Esophagus (tissue), 2 donors: ENCODE measurements around the gene PDXK. TPM values are rescaled to one million over a fixed set of nuclear protein-coding genes. Genes with fewer than 3 reads are reported as not detected.
A peak's percentile ranks its signal among the peaks of the same experiment; 100 is the strongest.
"Not testable (repeated sequence)": the region's sequence is repeated elsewhere in the genome, so short reads cannot be mapped to it uniquely, and the experiment has no call there.

Experiments
- H3K27ac ChIP-seq, 2 donors: one replicate each; pipeline ENCODE4 v1.5.1; 2013; ENCODE audit warnings: low read depth in 2 of 2, mild to moderate bottlenecking in 2 of 2, inconsistent platforms in 1 of 2, low read length in 1 of 2, moderate library complexity in 1 of 2
- H3K27me3 ChIP-seq, 2 donors: one replicate each; pipeline ENCODE4 v1.6.1; 2013; ENCODE audit warnings: low read length in 2 of 2, control low read depth in 1 of 2, mild to moderate bottlenecking in 1 of 2; ENCODE audit not compliant: insufficient read depth in 2 of 2, control insufficient read depth in 1 of 2
- H3K36me3 ChIP-seq, 2 donors: one replicate each; pipeline ENCODE4 v1.6.1; 2013; ENCODE audit warnings: low read length in 1 of 2; ENCODE audit not compliant: control insufficient read depth in 2 of 2, insufficient read depth in 2 of 2
- H3K4me1 ChIP-seq, 2 donors: one replicate each; pipeline ENCODE4 v1.6.1; 2013; ENCODE audit warnings: low read length in 1 of 2; ENCODE audit not compliant: control insufficient read depth in 2 of 2, insufficient read depth in 2 of 2
- H3K4me3 ChIP-seq, 2 donors: one replicate each; pipeline ENCODE4 v1.5.1; 2013; ENCODE audit warnings: low read length in 2 of 2, mild to moderate bottlenecking in 2 of 2, low read depth in 1 of 2, moderate library complexity in 1 of 2
- H3K9me3 ChIP-seq, 2 donors: one replicate each; pipeline ENCODE4 v1.6.1; 2013; ENCODE audit warnings: mild to moderate bottlenecking in 2 of 2, low read depth in 1 of 2, low read length in 1 of 2, moderate library complexity in 1 of 2; ENCODE audit not compliant: control insufficient read depth in 2 of 2, insufficient read depth in 1 of 2
- WGBS, 2 donors: extraction: QIAGEN DNeasy Blood & Tissue Kit; methylation state at CpG; one replicate each; pipeline ENCODE4 v1.1.7; 2013; 5-methylcytosine and 5-hydroxymethylcytosine counted together
- polyA plus RNA-seq, 2 donors: library from polyadenylated mRNA; stranded (reverse); fragments of 200-250 nt; gene quantifications; one replicate each; pipeline ENCODE4 v1.2.3, GENCODE V29; 2013
- donor health status: healthy with polysubstance abuse.
- donor health status: Bipolar disorder and iron deficiency.

The PDXK gene
- polyA plus RNA-seq = 10 to 100 TPM; 54.7 to 73.4 TPM

GRCh38 chr21:43718872-43719747, at the start of gene PDXK:
Gene PDXK (plus strand): TSS chr21:43719129. CDS start chr21:43719295, 166 bp downstream.
- Histone ChIP-seq H3K4me1 (peaks cover 13 to 27% of the 10 kb centered on the region in 2 donors), H3K4me3 (peak within 1 kb of the TSS; percentile 82 to 93), H3K36me3 (peaks cover 0 to 9% of the 10 kb centered on the region in 2 donors), H3K27me3 (no peaks in the 10 kb centered on the region), H3K27ac (peak within 1 kb of the TSS; percentile 91 to 94), H3K9me3 (no peaks in the 10 kb centered on the region)
- 1% methylated on average over 76 to 117 of the region's 117 CpGs for WGBS, 2 donors

- Histone ChIP-seq H3K36me3 (peaks cover 5 to 6% of the 10 kb centered on the region in 2 donors), H3K9me3 (no peaks in the 10 kb centered on the region), H3K27me3 (no peaks in the 10 kb centered on the region), H3K27ac (no peak overlapping the region), H3K4me1 (peaks cover 0 to 3% of the 10 kb centered on the region in 2 donors), H3K4me3 (no peak overlapping the region)
- 90 to 91% methylated on average over 20 of the region's 20 CpGs for WGBS, 2 donors
Measured at GRCh38 chr21:43669828-43670605, 48.9 kb upstream of the PDXK start.

GRCh38 chr21:43675871-43676270, 43.1 kb upstream of the PDXK start:
- no peaks in the 10 kb centered on the region for H3K9me3 ChIP-seq
- H3K36me3 ChIP-seq = peaks cover 0 to 16% of the 10 kb centered on the region in 2 donors
- no peaks in the 10 kb centered on the region for H3K27me3 ChIP-seq
- no peaks in the 10 kb centered on the region for H3K4me1 ChIP-seq
- no peak overlapping the region for H3K27ac ChIP-seq
- WGBS, 2 donors = 90 to 95% methylated on average over 3 of the region's 3 CpGs
- H3K4me3 ChIP-seq = no peak overlapping the region

- WGBS, 2 donors = 93 to 95% methylated on average over 15 of the region's 15 CpGs
- Histone ChIP-seq H3K27me3 (no peaks in the 10 kb centered on the region), H3K4me3 (no peak overlapping the region), H3K9me3 (no peaks in the 10 kb centered on the region), H3K27ac (no peak overlapping the region), H3K36me3 (peaks cover 0 to 16% of the 10 kb centered on the region in 2 donors), H3K4me1 (no peaks in the 10 kb centered on the region)
Measured at GRCh38 chr21:43676391-43676790, 42.5 kb upstream of the PDXK start.

GRCh38 chr21:43679951-43680350, 39.0 kb upstream of the PDXK start:
- Histone ChIP-seq H3K27ac (no peak overlapping the region), H3K36me3 (peaks cover 3 to 21% of the 10 kb centered on the region in 2 donors), H3K27me3 (no peaks in the 10 kb centered on the region), H3K4me1 (no peaks in the 10 kb centered on the region), H3K4me3 (no peak overlapping the region), H3K9me3 (peaks cover 0 to 1% of the 10 kb centered on the region in 2 donors)
- 94% methylated on average over 12 of the region's 12 CpGs for WGBS, 2 donors

- peaks cover 5 to 19% of the 10 kb centered on the region in 2 donors for H3K36me3 ChIP-seq
- not testable (repeated sequence) for H3K9me3 ChIP-seq, H3K4me3 ChIP-seq, H3K4me1 ChIP-seq, H3K27ac ChIP-seq, H3K27me3 ChIP-seq
- WGBS, 2 donors = 82 to 87% methylated on average over 6 of the region's 6 CpGs
Measured at GRCh38 chr21:43680421-43680820, 38.5 kb upstream of the PDXK start.

GRCh38 chr21:43681650-43682049, 37.3 kb upstream of the PDXK start:
- Histone ChIP-seq H3K27ac (no peak overlapping the region), H3K27me3 (no peaks in the 10 kb centered on the region), H3K4me1 (no peaks in the 10 kb centered on the region), H3K9me3 (peaks cover 0 to 3% of the 10 kb centered on the region in 2 donors), H3K36me3 (peaks cover 8 to 21% of the 10 kb centered on the region in 2 donors), H3K4me3 (no peak overlapping the region)
- WGBS, 2 donors = 92 to 94% methylated on average over 6 of the region's 6 CpGs

GRCh38 chr21:43684424-43684823, 34.5 kb upstream of the PDXK start:
- Histone ChIP-seq H3K4me3 (no peak overlapping the region), H3K9me3 (peaks cover 0 to 3% of the 10 kb centered on the region in 2 donors), H3K27ac (no peak overlapping the region), H3K4me1 (no peaks in the 10 kb centered on the region), H3K27me3 (no peaks in the 10 kb centered on the region), H3K36me3 (peaks cover 12 to 40% of the 10 kb centered on the region in 2 donors)
- 77 to 81% methylated on average over 3 of the region's 3 CpGs for WGBS, 2 donors

GRCh38 chr21:43686811-43687565, 31.9 kb upstream of the PDXK start:
- 90 to 91% methylated on average over 21 of the region's 21 CpGs for WGBS, 2 donors
- H3K36me3 ChIP-seq = peaks cover 18 to 59% of the 10 kb centered on the region in 2 donors

More at GRCh38 chr21:43686811-43687565, 31.9 kb upstream of the PDXK start:
- H3K9me3 ChIP-seq = peaks cover 0 to 3% of the 10 kb centered on the region in 2 donors
- H3K4me1 ChIP-seq = no peaks in the 10 kb centered on the region
- no peaks in the 10 kb centered on the region for H3K27me3 ChIP-seq
- H3K27ac ChIP-seq = no peak overlapping the region
- H3K4me3 ChIP-seq = no peak overlapping the region
